Calu3 (cell line): ENCODE measurements around the gene LDAH. TPM values are rescaled to one million over a fixed set of nuclear protein-coding genes. Genes with fewer than 3 reads are reported as not detected.

Source experiments
- BruUV-seq: library from RNA; stranded (reverse); fragments of 400-500 nt; replicated peaks from 2 replicates; lab custom pipeline; 2021; lab: Mats Ljungman, UMichigan
- CTCF ChIA-PET: fragments of 300-600 bp; sonication (Branson Sonifier 250); formaldehyde crosslinking; loops from one replicate; lab custom pipeline; 2022; ENCODE audit warnings: antibody characterized with exemption; lab: Charles Lee
- DNase-seq: peaks from one replicate; pipeline ENCODE4 v3.0.0; 2022
- H3K27ac Mint-ChIP-seq: one replicate; pipeline ENCODE4 v1.8.0; 2022; ENCODE audit warnings: mixed read lengths; ENCODE audit not compliant: unreplicated experiment
- H3K27me3 Mint-ChIP-seq: one replicate; pipeline ENCODE4 v1.8.0; 2022; ENCODE audit warnings: mixed read lengths; ENCODE audit not compliant: unreplicated experiment
- H3K36me3 Mint-ChIP-seq: one replicate; pipeline ENCODE4 v1.8.0; 2022; ENCODE audit warnings: mild to moderate bottlenecking, moderate library complexity, mixed read lengths; ENCODE audit not compliant: insufficient read depth, unreplicated experiment
- H3K4me1 Mint-ChIP-seq: one replicate; pipeline ENCODE4 v1.8.0; 2022; ENCODE audit warnings: mild to moderate bottlenecking, low read depth, mixed read lengths; ENCODE audit not compliant: unreplicated experiment
- H3K4me3 Mint-ChIP-seq: one replicate; pipeline ENCODE4 v1.8.0; 2022; ENCODE audit warnings: mild to moderate bottlenecking, low read depth, moderate library complexity, mixed read lengths; ENCODE audit not compliant: unreplicated experiment
- H3K9me3 Mint-ChIP-seq: one replicate; pipeline ENCODE4 v1.8.0; 2022; ENCODE audit warnings: low read depth, mixed read lengths; ENCODE audit not compliant: unreplicated experiment
- CTCF ChIP-seq: fragments of 200-600 bp; IDR thresholded peaks from one replicate; pipeline ENCODE4 v1.8.0; 2022; ENCODE audit warnings: antibody characterized with exemption; ENCODE audit not compliant: unreplicated experiment
- intact Hi-C: fragments of 100-400 bp; cut with micrococcal nuclease; formaldehyde crosslinking; loops from one replicate; pipeline ENCODE4 v1.10.0; 2022; ENCODE audit not compliant: unreplicated experiment
- total RNA-seq: library from RNA; stranded (reverse); gene quantifications from 2 replicates; pipeline ENCODE4 v1.2.3, GENCODE V29; 2022

The LDAH gene
- total RNA-seq, 1 experiment from 2014 or later = 18.1 TPM

- H3K9me3 Mint-ChIP-seq = no peaks in the 10 kb centered on the region
- no peaks in the 10 kb centered on the region for H3K36me3 Mint-ChIP-seq
- no peaks in the 10 kb centered on the region for H3K4me1 Mint-ChIP-seq
- CTCF ChIA-PET = no interaction called here
- H3K4me3 Mint-ChIP-seq = no peak overlapping the region
- DNase-seq = no peak
- intact Hi-C loops = no loop called here
- H3K27ac Mint-ChIP-seq = no peak overlapping the region
- TF ChIP-seq CTCF = no peak
- BruUV-seq = no TSS peak
- no peaks in the 10 kb centered on the region for H3K27me3 Mint-ChIP-seq
Observed at GRCh38 chr2:20702563-20702962, 120.3 kb downstream of the LDAH start.

GRCh38 chr2:20698916-20699613, 123.8 kb downstream of the LDAH start:
- Mint-ChIP-seq H3K4me3 (no peak overlapping the region), H3K27ac (no peak overlapping the region), H3K4me1 (no peaks in the 10 kb centered on the region), H3K27me3 (no peaks in the 10 kb centered on the region), H3K9me3 (no peaks in the 10 kb centered on the region), H3K36me3 (no peaks in the 10 kb centered on the region)
- no TSS peak for BruUV-seq
- intact Hi-C loops = no loop called here
- DNase-seq = no peak
- no peak for TF ChIP-seq CTCF
- CTCF ChIA-PET = no interaction called here

- Mint-ChIP-seq H3K27ac (no peak overlapping the region), H3K36me3 (no peaks in the 10 kb centered on the region), H3K9me3 (no peaks in the 10 kb centered on the region), H3K4me1 (no peaks in the 10 kb centered on the region), H3K4me3 (no peak overlapping the region), H3K27me3 (no peaks in the 10 kb centered on the region)
- CTCF ChIA-PET = interaction anchor here (0.6 kb wide), 1 partner anchor 151 kb away, joined by 3 read pairs; no protein-coding TSS in a partner anchor
- BruUV-seq = no TSS peak
- no peak for DNase-seq
- TF ChIP-seq CTCF = no peak
- intact Hi-C loops = no loop called here
Observed at GRCh38 chr2:20697322-20697934, 125.5 kb downstream of the LDAH start.

- no peak for TF ChIP-seq CTCF
- BruUV-seq = no TSS peak
- Mint-ChIP-seq H3K4me1 (no peaks in the 10 kb centered on the region), H3K9me3 (no peaks in the 10 kb centered on the region), H3K27me3 (no peaks in the 10 kb centered on the region), H3K36me3 (no peaks in the 10 kb centered on the region), H3K27ac (no peak overlapping the region), H3K4me3 (no peak overlapping the region)
- CTCF ChIA-PET = no interaction called here
- intact Hi-C loops = no loop called here
- no peak for DNase-seq
Observed at GRCh38 chr2:20696366-20696765, 126.5 kb downstream of the LDAH start.
